Epithelial cell of esophagus (primary cell): ENCODE data around the gene KPTN.

Source experiments
- DNase-seq: peaks from one replicate; pipeline ENCODE4 v3.0.0; 2010; ENCODE audit warnings: low read depth
- H3K4me3 ChIP-seq: 2 replicates; pipeline ENCODE4 v1.5.1; 2011; ENCODE audit warnings: mild to moderate bottlenecking, low read length, control low read depth
- CTCF ChIP-seq: IDR thresholded peaks from 2 replicates; pipeline ENCODE4 v1.5.1; 2011; ENCODE audit warnings: low read depth, mild to moderate bottlenecking, low read length, control low read depth, inconsistent platforms; ENCODE audit not compliant: insufficient read depth; ENCODE audit errors: missing control alignments

Gene KPTN

GRCh38 chr19:47508721-47509120 is 24.7 kb upstream of the KPTN start:
- no peak overlapping the region for H3K4me3 ChIP-seq
- TF ChIP-seq CTCF: no peak
- DNase-seq: no peak

GRCh38 chr19:47507924-47508553 is 24.0 kb upstream of the KPTN start:
- no peak for DNase-seq
- no peak overlapping the region for H3K4me3 ChIP-seq
- TF ChIP-seq CTCF: no peak

- no peak for TF ChIP-seq CTCF
- no peak for DNase-seq
These were observed 23.0 kb upstream of the KPTN start for GRCh38 chr19:47507012-47507411.

GRCh38 chr19:47506459-47506858 is 22.4 kb upstream of the KPTN start:
- no peak for DNase-seq
- no peak overlapping the region for H3K4me3 ChIP-seq
- no peak for TF ChIP-seq CTCF

More at GRCh38 chr19:47507012-47507411, 23.0 kb upstream of the KPTN start:
- H3K4me3 ChIP-seq: no peak overlapping the region

- no peak for DNase-seq
- H3K4me3 ChIP-seq: no peak overlapping the region
- no peak for TF ChIP-seq CTCF
These were observed 21.5 kb upstream of the KPTN start for GRCh38 chr19:47505506-47505905.

- TF ChIP-seq CTCF: no peak
- no peak overlapping the region for H3K4me3 ChIP-seq
- no peak for DNase-seq
These were observed 19.8 kb upstream of the KPTN start for GRCh38 chr19:47503826-47504150.

GRCh38 chr19:47503130-47503825 is 19.3 kb upstream of the KPTN start:
- DNase-seq: no peak
- no peak for TF ChIP-seq CTCF
- H3K4me3 ChIP-seq: no peak overlapping the region
